Sigmoid colon (tissue), 4 donors: ENCODE data around the gene PSMA4.

Experiments used
- CTCF ChIP-seq, 4 experiments: fragments of 450-650 bp in 3 of 4; fragments of 200-600 bp in 1 of 4; IDR thresholded peaks; one replicate each; pipeline ENCODE4 v1.5.1; 2016 to 2019; ENCODE audit warnings: antibody characterized with exemption in 4 of 4, mild to moderate bottlenecking in 3 of 4, moderate library complexity in 2 of 4
- POLR2A ChIP-seq, 2 donors: fragments of 450-650 bp; IDR thresholded peaks; one replicate each; pipeline ENCODE4 v1.6.1; 2016; ENCODE audit warnings: antibody characterized with exemption in 2 of 2, mild to moderate bottlenecking in 2 of 2, moderate library complexity in 2 of 2
- POLR2AphosphoS5 ChIP-seq, 4 donors: sonication (generic); formaldehyde crosslinking; IDR thresholded peaks; one replicate each; pipeline ENCODE4 v1.6.1; 2017; ENCODE audit warnings: antibody characterized with exemption in 4 of 4

- TF ChIP-seq CTCF (IDR thresholded peaks at IDR 0.05), result no peak
- no peak for TF ChIP-seq POLR2A (IDR thresholded peaks at IDR 0.05)
- no peak for TF ChIP-seq POLR2AphosphoS5 (IDR thresholded peaks at IDR 0.05)
These were observed 21.2 kb downstream of the PSMA4 start for GRCh38 chr15:78561490-78561889.
